GM19452 (cell line): ENCODE data around the gene UQCC3.
"Not testable (repeated sequence)": the region's sequence is repeated elsewhere in the genome, so short reads cannot be mapped to it uniquely, and the experiment has no call there.

Experiments used
- ATAC-seq: cut with Tn5 transposase; IDR thresholded peaks from one replicate; pipeline ENCODE4 v1.9.1; 2021; ENCODE audit not compliant: unreplicated experiment

The UQCC3 gene

GRCh38 chr11:62665599-62666258, 5.7 kb upstream of the UQCC3 start:
- no peak for ATAC-seq

GRCh38 chr11:62666259-62666926, 5.1 kb upstream of the UQCC3 start:
- no peak for ATAC-seq

- ATAC-seq, result no peak
Observed at GRCh38 chr11:62667460-62667859, 4.0 kb upstream of the UQCC3 start.

- ATAC-seq, result no peak
Observed at GRCh38 chr11:62669420-62670161, 1.9 kb upstream of the UQCC3 start.

- no peak for ATAC-seq
Observed at GRCh38 chr11:62671236-62671607, 251 bp upstream of the UQCC3 start.

GRCh38 chr11:62673196-62673525, 1.7 kb downstream of the UQCC3 start:
- no peak for ATAC-seq

GRCh38 chr11:62675415-62675814, 3.9 kb downstream of the UQCC3 start:
- not testable (repeated sequence) for ATAC-seq

- ATAC-seq, result no peak
Observed at GRCh38 chr11:62676698-62677097, 5.2 kb downstream of the UQCC3 start.

GRCh38 chr11:62677156-62677555, 5.7 kb downstream of the UQCC3 start:
- no peak for ATAC-seq

- no peak for ATAC-seq
Observed at GRCh38 chr11:62677714-62678113, 6.2 kb downstream of the UQCC3 start.

- ATAC-seq, result no peak
Observed at GRCh38 chr11:62678433-62678769, 6.9 kb downstream of the UQCC3 start.

- ATAC-seq, result peak; percentile 71
Observed at GRCh38 chr11:62678770-62679696, 7.6 kb downstream of the UQCC3 start, which contains the start of gene UBXN1. TSS of gene UBXN1 (minus strand) at chr11:62679073. CDS start at chr11:62678923, 150 bp downstream.

- no peak for ATAC-seq
Observed at GRCh38 chr11:62680825-62681240, 9.4 kb downstream of the UQCC3 start.

- no peak for ATAC-seq
Observed at GRCh38 chr11:62682518-62682917, 11.0 kb downstream of the UQCC3 start.

GRCh38 chr11:62687508-62688396, 16.3 kb downstream of the UQCC3 start:
- no peak for ATAC-seq

- ATAC-seq, result no peak
Observed at GRCh38 chr11:62688491-62688890, 17.0 kb downstream of the UQCC3 start.

GRCh38 chr11:62689421-62690183, 18.1 kb downstream of the UQCC3 start, which contains the start of gene LRRN4CL:
TSS of gene LRRN4CL (minus strand) at chr11:62689530. CDS start at chr11:62688508, 1,022 bp downstream.
- ATAC-seq, result no peak

- not testable (repeated sequence) for ATAC-seq
Observed at GRCh38 chr11:62693624-62694023, 22.2 kb downstream of the UQCC3 start.

GRCh38 chr11:62694455-62695167, 23.1 kb downstream of the UQCC3 start:
- ATAC-seq, result no peak
